NCI-H345 treated with DMSO at 0.1 percent for 48 hours (cell line): ENCODE data around the gene LCN6.
A peak's percentile ranks its signal among the peaks of the same experiment; 100 is the strongest.

Experiments
- DNase-seq: peaks from one replicate; lab custom pipeline; 2025; ENCODE audit not compliant: unreplicated experiment; lab: John Stamatoyannopoulos, UW

Gene LCN6

DNA sequence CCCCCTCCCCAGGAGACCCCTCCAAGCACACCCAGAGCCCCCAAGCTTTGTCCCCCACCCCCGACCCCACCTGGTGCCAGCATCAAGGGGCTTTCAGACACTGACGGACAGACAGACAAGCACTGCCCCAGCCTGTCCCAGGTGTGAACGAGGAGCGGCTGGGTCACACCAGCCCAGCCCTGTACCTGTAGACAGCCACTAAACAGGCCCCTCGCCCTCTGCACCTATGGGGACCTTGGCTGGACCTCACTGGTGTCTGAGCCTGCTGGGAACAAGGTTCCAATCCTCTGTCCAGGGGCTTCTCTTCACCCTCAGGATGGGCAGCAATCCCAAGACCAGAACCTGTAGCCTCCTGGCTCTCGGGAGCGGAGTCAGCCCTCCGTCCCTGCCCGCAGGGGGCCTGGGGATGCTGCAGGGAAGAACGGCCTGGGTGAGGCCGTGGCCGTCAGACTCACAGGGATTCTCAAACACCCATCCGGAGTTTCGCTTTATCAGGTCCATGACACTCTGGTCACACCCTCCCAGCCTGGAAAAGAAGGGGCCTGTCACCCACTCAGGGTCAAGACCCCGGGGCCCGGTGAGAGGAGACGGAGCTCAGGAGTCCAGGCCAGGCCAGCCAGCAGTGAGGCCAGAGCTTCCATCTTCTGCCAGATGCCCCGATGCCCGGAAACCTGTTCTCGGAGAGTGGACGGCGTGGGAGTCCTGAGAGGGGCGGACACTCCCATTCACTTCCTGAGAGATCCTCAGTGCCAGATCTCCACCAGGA lies 2.8 kb downstream of the LCN6 start:
- DNase-seq: no peak

DNA sequence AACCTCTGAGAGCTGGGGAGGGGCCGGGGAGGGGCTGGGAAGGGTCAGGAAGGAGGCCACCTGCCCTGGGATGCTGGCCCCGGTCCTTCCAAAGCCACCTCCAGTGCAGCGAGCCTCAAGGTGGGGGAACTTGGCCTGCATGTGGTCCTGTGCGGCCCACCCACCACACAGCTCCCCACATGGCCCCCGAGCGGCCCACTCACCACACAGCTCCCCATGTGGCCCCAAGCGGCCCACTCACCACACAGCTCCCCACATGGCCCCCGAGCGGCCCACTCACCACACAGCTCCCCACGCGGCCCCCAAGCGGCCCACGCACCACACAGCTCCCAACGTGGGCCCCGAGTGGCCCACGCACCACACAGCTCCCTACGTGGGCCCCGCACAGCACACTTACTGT lies 3.6 kb downstream of the LCN6 start:
- DNase-seq: no peak

DNA sequence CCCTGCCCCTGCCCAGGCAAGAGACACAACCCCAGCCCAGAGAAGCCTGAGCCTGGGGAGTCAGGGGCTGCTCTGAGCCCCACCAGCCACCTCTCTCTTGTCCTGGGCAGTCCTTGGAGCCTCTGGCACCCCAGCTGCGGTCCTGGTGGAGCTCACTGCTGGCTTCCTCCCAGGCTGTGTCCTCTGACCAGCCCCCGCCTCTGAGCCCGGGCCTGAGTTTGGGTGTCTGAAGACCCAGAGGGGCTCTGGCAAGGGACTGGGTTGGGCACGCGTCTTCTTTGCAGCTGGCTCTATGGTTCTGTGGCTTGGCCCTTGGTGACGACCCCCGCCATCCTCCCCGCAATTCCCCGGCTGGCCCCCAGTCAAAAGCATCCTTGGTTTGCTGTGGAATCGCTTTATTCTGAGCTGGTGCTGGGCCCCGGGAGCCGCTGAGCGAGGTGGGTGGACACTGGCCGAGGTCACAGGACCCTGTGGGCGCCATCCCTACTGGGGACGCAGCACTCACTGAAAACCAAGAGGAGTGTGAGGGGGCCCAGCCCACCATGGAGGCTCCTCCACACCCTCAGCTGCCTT lies 4.6 kb downstream of the LCN6 start:
- no peak for DNase-seq

DNA sequence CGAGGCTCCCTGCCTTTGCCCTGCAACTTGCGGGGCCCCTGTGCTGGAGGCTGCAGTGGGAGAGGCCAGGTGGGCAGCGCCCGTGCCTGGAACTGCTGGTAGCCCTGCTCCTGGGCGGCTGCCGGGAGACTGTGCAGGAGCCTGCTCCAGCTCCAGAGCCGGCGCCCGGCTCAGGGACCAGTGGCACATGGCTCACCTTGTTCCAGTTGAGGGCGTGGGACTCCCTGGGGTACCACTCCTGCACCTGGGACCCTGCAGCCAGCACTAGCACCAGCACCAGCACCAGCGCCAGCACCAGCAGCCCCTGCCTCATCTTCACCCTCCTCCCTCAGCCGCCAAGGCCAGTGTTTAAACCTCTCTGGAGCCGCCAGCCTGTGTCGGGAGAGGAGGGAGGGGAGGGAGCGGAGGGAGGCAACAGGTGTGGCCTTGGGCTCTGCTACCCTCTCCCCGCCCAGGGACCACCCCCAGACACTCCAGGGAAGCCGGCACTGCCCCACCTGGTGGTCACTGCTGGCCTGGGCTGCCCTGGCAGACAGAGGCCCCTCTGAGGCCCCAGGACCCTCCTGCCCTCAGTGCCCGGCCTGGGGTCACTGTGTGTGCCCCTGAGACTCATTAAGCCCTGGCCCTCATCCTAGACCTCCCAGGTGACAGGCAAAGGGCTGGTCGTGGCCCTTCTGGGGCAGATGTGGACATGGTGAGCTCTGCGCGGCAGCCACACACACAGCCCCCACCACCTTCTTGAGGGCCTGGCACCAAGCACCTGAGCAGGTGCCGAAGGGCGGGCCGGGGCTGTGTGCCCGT lies 5.5 kb downstream of the LCN6 start, which contains the start of gene LCN10:
LCN10 (minus strand) TSS at position 350 of the 801 bp plus-strand sequence; CDS start at position 313, 37 bp downstream.
- DNase-seq: no peak

DNA sequence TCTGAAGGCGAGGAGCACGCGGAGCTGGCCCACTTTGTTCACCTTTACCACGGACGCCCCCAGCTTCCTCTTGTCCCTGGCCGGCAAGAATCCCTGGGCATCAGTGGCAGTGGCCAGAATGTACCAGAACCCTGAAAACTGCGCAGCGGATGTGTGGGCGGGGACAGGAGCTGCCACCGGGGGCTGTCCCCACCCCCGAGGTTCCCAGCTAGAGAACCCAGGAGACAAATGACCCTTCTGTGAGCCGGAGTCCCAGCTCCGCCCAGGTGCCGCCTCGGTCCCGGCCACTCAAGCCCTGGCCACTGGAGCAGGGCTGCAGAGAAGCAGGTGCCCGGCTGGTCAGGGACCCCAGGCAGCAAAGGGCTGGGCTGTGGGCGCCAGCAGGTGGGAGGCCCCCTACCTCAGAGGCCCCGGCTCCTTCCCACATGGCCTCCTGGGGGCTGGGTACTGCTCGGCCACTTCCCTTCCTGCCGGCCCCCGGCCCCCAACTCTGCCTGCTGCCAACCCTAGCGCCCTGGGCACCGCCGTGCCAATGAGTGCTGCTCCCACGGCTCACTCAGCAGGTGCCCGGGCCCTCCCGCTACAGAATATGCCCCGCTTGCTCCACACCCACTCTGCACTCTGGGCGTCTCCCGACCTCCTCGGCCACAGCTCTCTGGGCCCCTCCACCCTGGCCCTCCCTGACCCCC lies 6.3 kb downstream of the LCN6 start:
- DNase-seq: no peak

DNA sequence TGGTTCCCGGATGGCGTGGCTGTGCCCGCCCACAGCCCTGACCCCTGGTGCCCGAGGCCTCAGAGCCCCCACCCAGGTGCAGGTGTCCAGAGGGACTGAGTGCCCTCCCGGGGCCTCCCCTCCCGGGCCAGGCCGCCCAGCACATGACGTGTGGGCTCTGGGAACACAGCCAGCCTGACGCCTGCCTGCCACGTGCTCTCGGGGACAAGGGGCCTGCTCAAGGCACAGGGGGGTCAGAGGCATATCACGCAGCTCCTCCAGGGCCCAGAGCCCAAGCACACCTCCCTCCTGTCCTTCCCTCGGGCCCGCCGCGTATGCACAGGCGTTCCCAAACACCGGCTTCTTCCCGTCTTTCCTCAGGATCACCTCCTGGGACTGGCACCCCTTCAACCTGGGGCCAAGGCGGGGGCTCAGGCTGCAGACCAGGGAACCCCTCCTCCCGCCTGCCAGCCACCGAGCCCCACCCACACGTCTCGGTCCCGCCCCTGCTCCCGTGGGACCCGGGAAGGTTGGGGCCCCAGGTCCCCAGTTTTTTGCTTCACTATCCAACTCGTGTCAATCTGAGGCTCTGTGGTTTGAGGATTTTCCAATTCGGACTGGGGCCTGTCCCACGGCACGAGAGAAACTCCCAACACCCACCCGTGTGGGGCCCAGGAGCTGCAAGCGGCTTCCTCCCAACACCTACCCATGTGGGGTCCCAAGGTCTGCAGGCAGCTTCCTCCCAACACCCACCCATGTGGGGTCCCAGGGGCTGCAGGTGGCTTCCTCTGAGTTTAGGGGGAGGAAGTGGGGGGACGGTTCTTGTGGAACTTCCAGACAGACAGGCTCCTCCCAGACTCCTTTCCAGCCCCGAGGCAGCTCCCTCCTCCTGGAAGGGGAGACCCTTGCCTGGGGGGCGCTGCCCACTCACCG lies 7.1 kb downstream of the LCN6 start:
- DNase-seq: no peak

DNA sequence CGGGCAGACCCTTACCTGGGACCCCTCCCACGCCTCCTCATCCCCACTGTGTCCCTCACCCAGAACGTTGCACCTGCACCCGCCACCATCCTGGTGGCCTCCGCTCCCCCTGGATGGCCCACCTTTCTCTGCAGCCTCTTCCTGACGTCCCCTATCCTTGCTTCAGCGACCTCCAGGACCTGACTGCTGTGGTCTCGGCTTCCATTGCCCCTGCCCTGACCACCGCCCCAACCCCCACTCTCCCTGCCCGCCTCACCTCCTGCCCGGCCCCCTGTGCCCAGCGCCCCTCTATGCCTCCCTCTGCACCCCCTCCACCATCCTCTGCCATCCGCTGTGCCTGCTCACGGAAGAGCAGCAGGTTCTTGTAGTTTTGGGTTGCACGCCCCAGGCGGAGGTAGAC lies 7.8 kb downstream of the LCN6 start:
- DNase-seq: no peak

DNA sequence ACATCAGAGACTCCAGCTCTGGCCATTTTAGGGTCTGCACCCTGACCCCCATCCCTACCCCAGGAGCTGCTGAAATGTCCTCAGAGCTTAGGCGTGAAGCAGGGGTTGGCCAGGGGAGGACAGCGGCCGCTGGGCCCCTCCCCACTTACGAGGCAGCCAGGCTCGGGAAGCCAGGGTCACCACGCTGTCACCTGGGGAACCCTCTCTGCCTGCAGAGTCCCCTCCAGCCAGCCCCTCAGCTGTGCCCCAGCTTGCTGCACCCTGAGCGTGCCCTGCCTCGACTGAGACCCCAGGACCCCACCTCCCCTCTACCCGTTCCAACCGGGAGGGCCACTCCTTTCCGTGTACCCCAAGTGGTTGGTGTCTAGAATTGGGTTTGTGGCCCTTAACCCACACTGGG lies 8.3 kb downstream of the LCN6 start:
- no peak for DNase-seq

DNA sequence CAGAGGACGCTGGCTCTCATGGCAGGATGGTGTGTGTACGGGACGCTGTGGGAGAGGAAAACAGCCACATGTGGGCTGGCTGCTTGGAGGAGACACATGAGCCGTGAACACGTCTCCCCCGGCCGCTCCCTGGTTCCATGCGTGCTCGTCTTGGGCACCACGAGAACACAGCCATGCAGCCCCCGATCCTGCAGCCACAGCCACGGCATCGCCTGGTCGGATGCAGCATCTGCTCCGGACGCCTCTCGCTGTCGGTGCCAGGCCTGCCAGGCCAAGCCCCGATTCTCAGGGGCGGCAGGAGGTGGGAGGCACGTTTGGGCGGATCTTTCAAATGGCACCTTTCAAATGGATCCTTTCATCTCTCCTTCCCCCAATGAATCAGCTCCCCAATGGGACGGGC lies 8.8 kb downstream of the LCN6 start:
- no peak for DNase-seq

DNA sequence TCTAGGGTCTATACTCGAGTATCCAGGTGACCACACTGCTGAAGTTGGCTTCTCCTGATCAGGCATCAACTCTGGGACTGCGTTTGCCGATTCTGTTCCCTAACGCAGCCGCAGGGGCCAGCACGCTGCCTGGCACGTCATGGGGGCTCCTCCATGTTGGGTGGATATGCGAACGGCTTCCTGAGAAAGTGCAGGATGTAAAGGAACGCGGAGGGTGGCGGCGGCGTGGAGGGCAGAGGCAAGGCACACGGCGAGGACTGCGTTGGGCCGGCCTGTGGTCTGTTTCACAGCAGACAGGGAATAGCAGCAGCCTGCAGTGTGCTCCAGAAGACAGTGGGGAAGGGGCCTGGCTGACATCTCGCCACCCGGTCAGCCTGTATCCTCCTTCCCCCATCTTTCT lies 9.4 kb downstream of the LCN6 start:
- DNase-seq: no peak

DNA sequence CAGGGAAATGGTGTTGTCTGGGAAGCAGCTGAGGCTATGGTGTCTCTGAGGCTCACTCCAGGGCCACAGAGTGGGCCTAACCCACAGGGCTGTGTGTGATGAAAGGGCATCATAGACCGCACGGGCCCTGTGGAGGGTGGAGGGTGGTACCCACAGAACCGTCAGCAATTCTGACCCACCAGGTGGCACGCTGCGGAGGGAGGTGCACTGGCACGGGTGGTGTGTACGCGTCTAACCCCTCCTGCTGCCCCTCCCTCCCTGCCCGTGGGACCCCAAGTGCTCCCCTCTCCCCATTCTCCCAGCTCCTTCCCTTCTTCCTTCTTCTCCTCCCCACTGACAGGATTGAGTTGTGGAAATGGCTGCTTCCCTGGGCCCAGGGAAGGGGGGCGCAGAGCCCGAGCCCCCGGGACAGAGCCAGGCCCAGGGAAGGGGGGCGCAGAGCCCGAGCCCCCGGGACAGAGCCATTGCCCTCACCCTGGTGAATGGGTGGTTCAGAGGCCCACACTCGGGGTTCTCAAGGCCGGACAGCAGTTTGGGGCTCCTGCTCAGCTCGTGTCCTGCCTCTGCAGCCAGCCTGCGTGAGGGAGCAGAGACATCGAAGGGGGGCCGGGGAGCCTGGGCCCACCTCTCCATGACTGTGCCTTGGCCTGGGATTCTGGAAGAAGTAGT lies 12.4 kb downstream of the LCN6 start:
- no peak for DNase-seq

DNA sequence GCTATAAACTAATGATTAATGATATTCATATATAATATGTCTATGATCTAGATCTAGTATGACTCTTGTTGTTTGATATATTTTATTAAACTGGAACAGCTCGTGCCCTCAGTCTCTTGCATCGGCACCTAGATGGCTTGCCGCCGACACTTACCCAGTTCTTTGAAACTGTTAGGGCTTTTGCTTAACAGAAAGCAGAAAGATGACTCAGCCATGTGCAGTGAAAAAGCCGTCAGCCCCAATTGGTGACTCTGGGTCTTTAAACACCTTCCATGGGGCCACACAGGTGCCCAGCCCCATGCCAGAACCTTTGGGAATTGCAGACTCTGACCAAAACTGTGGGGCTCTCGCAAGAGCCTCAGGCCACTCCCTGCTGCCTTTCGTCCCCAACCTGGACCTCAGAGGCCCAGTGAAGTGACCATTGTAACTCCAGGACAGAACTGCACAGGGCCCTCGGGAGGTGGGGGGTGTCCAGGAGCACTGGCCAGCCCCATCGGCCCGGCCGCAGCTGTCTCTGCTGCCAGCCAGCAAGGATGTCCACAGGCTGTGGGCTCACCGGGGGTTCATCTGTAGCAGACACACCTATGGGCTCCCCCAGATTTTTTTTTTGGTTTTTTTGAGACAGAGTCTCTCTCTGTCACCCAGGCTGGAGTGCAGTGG lies 13.4 kb downstream of the LCN6 start:
- DNase-seq: no peak

DNA sequence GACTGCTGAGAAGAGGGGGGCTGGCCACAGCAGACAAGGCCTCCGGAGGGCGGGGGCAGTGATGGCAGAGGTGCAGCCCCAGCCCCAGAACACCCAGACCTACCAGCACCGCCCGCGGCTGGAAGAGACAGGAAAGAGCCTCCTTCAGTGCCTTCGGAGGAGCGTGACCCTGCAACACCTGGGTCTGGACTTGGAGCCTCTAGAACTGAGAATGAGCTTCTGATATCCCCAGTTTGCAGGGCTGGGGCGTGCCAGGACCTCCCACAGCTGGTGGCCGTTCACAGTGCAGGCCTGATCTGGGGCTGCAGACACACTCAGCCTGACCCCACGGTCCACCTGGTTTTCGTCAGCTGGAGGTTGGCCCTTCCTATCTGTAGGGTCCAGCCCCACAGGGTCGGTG lies 14.7 kb downstream of the LCN6 start:
- no peak for DNase-seq

DNA sequence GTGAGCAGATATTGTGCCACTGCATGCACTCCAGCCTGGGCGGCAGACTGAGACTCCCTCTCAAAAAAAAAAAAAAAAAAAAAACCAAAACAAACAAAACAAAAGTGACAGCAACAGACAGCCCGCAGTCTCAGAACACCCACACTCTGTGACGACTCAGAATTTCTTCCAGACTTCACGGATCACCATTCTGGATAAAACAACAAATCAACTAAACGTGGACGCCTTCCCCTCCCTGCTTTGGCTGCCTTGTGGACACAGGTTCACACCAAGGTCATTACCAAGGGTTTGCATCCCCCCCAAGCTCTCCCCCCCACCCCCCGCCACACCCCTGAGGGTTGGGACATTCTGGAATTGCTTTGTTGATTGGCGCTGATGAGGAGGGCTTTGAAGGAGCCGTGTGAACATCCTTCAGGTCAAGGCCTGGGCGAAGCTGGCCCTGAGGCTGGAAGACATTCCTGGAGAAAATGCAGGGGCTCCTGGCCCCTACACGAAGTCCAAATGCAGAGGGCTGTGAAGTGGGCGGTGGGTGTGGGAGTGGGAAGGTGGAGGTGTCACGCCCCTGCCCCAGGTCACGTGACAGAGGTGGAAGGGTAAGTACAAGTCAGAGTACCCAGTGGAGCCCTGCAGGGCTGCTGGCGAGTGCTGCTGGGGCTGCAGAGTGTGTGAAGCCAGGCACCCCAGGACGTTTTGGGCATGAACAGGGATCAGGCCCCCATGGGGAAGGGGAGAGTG lies 15.7 kb downstream of the LCN6 start:
- no peak for DNase-seq

DNA sequence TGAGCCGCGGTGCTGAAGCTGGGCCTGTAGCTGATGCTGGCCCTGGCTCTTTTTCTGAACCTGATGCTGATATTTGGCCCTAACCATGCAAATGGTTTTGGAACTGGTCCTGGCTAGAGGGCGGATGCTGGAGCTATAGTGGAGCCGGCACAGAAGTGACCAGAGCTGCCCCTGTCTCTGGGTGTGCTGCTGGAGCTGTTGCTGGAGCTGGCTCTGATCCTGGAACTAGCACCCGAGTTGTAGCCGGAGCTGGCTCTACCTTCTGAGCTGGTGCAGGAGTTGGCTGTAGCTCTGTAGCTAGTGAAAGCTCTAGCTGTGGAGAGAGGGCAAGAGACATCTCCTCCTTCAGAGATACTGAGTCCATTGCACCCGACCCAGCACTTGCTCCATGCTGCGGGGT lies 18.4 kb downstream of the LCN6 start:
- DNase-seq: no peak

DNA sequence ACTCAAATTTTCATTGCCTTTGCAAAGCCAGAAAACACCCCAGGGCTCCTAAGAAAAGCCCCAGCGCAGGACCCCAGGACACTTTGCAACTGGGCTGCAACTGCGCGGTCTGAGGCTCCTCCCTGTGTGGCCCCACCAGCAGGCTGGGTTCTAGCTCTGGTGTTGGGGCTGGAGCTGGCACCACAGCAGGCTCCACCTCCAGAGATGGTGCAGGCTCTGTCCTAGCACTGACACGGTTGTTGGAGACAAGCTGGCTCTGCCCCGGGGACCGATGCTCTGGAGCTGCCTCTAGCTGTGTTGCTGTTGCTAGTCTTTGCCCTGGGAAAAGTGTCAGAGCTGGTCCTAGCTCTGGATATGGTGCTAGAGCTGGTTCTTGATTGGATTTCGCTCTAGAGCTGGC lies 19.2 kb downstream of the LCN6 start:
- DNase-seq: no peak

DNA sequence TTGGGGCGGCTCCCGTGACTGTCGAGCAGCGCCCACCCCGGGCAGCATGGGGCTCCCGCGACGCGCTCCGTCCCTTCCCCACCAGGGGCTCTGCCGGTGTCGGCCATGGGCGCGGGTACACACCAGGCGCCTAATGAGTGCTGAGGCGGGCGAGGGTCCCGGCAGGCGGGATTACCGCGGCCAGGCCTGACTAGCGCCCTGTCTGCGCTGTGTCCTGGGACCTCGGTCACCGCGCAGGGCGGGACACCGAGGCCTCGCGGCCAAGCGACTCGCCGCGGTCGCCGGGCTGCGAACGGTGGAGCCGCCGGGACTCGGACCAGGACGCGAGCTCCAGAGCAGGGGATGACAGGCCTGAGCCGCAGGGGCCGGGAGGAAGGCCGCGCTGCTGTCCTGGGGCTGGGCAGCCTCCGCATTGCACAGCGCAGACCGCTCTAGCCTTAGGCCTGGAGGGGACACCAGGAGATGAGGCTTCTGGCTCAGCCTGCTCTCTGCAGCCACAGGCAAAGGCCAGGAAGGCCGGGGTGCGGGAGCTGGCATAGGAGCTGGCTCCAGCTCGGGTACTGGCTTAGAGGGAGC lies 19.7 kb downstream of the LCN6 start:
- DNase-seq: no peak

DNA sequence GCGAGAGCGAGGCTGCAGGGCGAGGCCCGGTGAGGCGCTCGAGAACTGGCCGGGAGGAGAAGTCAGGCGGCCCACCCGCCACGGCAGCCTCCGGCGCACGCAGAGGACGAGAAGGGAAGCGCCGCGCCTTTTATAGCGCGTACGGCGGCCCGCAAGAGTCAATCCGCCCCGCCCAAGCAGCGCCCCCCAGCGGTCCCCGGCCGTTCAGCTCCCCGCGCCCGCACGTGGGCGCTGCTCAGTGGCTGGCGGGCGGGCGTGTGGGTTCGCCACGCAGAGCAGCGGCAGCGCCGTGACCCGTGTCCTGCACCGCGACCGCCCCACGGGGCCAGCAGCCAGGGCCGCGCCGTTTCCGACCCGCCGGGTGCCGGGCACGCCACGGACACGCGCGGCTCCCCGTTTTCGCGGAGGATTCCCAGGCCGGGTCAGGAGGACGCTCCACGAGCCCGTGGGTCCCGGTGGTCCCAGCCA lies 20.2 kb downstream of the LCN6 start:
- peak; percentile 66 for DNase-seq
